B cell (primary cell): ENCODE results near the gene ITCH.

ENCODE experiments used
- CTCF ChIP-seq: fragments of 200-600 bp; IDR thresholded peaks from one replicate; pipeline ENCODE4 v1.8.0; 2022; ENCODE audit warnings: antibody characterized with exemption, mild to moderate bottlenecking
- EZH2 ChIP-seq: IDR thresholded peaks from 2 replicates; pipeline ENCODE4 v1.6.1; 2012; ENCODE audit warnings: borderline replicate concordance, low read depth, mild to moderate bottlenecking, moderate library complexity, low read length; ENCODE audit not compliant: insufficient read depth, poor library complexity, severe bottlenecking

GRCh38 chr20:34543463-34544056 lies 180.5 kb downstream of the ITCH start:
- TF ChIP-seq CTCF = no peak
- TF ChIP-seq EZH2 = no peak
